ENCODE measurements around the gene MRPL22. TPM values are rescaled to one million over a fixed set of nuclear protein-coding genes. Genes with fewer than 3 reads are reported as not detected.

The MRPL22 gene
- total and polyA plus RNA-seq, 4 donors, result 26.9 to 88.0 (median 37.6) TPM

GRCh38 chr5:154949781-154950180 is 8.9 kb downstream of the MRPL22 start:
- TF ChIP-seq, protein P1, sequence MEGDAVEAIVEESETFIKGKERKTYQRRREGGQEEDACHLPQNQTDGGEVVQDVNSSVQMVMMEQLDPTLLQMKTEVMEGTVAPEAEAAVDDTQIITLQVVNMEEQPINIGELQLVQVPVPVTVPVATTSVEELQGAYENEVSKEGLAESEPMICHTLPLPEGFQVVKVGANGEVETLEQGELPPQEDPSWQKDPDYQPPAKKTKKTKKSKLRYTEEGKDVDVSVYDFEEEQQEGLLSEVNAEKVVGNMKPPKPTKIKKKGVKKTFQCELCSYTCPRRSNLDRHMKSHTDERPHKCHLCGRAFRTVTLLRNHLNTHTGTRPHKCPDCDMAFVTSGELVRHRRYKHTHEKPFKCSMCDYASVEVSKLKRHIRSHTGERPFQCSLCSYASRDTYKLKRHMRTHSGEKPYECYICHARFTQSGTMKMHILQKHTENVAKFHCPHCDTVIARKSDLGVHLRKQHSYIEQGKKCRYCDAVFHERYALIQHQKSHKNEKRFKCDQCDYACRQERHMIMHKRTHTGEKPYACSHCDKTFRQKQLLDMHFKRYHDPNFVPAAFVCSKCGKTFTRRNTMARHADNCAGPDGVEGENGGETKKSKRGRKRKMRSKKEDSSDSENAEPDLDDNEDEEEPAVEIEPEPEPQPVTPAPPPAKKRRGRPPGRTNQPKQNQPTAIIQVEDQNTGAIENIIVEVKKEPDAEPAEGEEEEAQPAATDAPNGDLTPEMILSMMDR (IDR thresholded peaks at IDR 0.05; ENCODE audit: control extremely low read depth, extremely low read depth), result no peak
- H3K9me3 ChIP-seq (ENCODE audit: control insufficient read depth in 4 of 4, insufficient read depth in 3 of 4, low read length in 3 of 4), result no peaks in the 10 kb centered on the region
- no peak overlapping the region for H3K9ac ChIP-seq (ENCODE audit: insufficient read depth in 1 of 2, low read length in 2 of 2)
- H3K36me3 ChIP-seq (ENCODE audit: control insufficient read depth in 4 of 4, insufficient read depth in 4 of 4, low read length in 4 of 4), result peaks cover 0 to 7% (median 3%) of the 10 kb centered on the region in 4 donors
- no peak for DNase-seq
- H3K27me3 ChIP-seq (ENCODE audit: control insufficient read depth in 3 of 3, insufficient read depth in 3 of 3, low read length in 2 of 3), result no peaks in the 10 kb centered on the region
- no peak overlapping the region for H3K4me3 ChIP-seq
- WGBS, 2 donors, result 72 to 85% methylated on average over 2 of the region's 2 CpGs
- peaks cover 0 to 5% (median 0%) of the 10 kb centered on the region in 5 donors for H3K4me1 ChIP-seq (ENCODE audit: control insufficient read depth in 5 of 5, insufficient read depth in 5 of 5, low read length in 5 of 5)
- no peak overlapping the region for H3K27ac ChIP-seq (ENCODE audit: low read depth in 1 of 2, low read length in 1 of 2)
- no peak for ATAC-seq (ENCODE audit: insufficient read depth, low FRiP score)

- Histone ChIP-seq H3K4me1 (ENCODE audit: control insufficient read depth in 5 of 5, insufficient read depth in 5 of 5, low read length in 5 of 5) (no peaks in the 10 kb centered on the region), H3K9me3 (ENCODE audit: control insufficient read depth in 4 of 4, insufficient read depth in 3 of 4, low read length in 3 of 4) (no peaks in the 10 kb centered on the region), H3K27me3 (ENCODE audit: control insufficient read depth in 3 of 3, insufficient read depth in 3 of 3, low read length in 2 of 3) (no peaks in the 10 kb centered on the region), H3K4me3 (no peak overlapping the region), H3K27ac (ENCODE audit: low read depth in 1 of 2, low read length in 1 of 2) (no peak overlapping the region), H3K9ac (ENCODE audit: insufficient read depth in 1 of 2, low read length in 2 of 2) (no peak overlapping the region), H3K36me3 (ENCODE audit: control insufficient read depth in 4 of 4, insufficient read depth in 4 of 4, low read length in 4 of 4) (peaks cover 3 to 12% (median 11%) of the 10 kb centered on the region in 4 donors)
- ATAC-seq (ENCODE audit: insufficient read depth, low FRiP score), result no peak
- TF ChIP-seq, protein P1 (IDR thresholded peaks at IDR 0.05; ENCODE audit: control extremely low read depth, extremely low read depth), result no peak
- DNase-seq, result no peak
These were observed 15.8 kb downstream of the MRPL22 start for GRCh38 chr5:154956712-154957111.

- Histone ChIP-seq H3K27ac (ENCODE audit: low read depth in 1 of 2, low read length in 1 of 2) (no peak overlapping the region), H3K9me3 (ENCODE audit: control insufficient read depth in 4 of 4, insufficient read depth in 3 of 4, low read length in 3 of 4) (no peaks in the 10 kb centered on the region), H3K4me1 (ENCODE audit: control insufficient read depth in 5 of 5, insufficient read depth in 5 of 5, low read length in 5 of 5) (peaks cover 0 to 2% (median 0%) of the 10 kb centered on the region in 5 donors), H3K4me3 (no peak overlapping the region), H3K27me3 (ENCODE audit: control insufficient read depth in 3 of 3, insufficient read depth in 3 of 3, low read length in 2 of 3) (no peaks in the 10 kb centered on the region), H3K36me3 (ENCODE audit: control insufficient read depth in 4 of 4, insufficient read depth in 4 of 4, low read length in 4 of 4) (peaks cover 11 to 34% (median 12%) of the 10 kb centered on the region in 4 donors), H3K9ac (ENCODE audit: insufficient read depth in 1 of 2, low read length in 2 of 2) (no peak overlapping the region)
- DNase-seq (no peak), ATAC-seq (ENCODE audit: insufficient read depth, low FRiP score) (no peak)
- 100% methylated on average over 1 of the region's 1 CpG for WGBS, 2 donors
- TF ChIP-seq, protein P1 (IDR thresholded peaks at IDR 0.05; ENCODE audit: control extremely low read depth, extremely low read depth), result no peak
These were observed 21.6 kb downstream of the MRPL22 start for GRCh38 chr5:154962494-154962893.
